H9 (cell line): ENCODE measurements around the gene MEF2C. TPM values are rescaled to one million over a fixed set of nuclear protein-coding genes. Genes with fewer than 3 reads are reported as not detected.
A peak's percentile ranks its signal among the peaks of the same experiment; 100 is the strongest.

Experiments used
- DNase-seq: peaks from one replicate; pipeline ENCODE4 v3.0.0-alpha.2; 2017
- H2AFZ ChIP-seq: one replicate; pipeline ENCODE4 v1.6.1; 2013; ENCODE audit warnings: mild to moderate bottlenecking, low read length, control low read depth, moderate library complexity
- H2AK5ac ChIP-seq: 2 replicates; pipeline ENCODE4 v1.6.1; 2013; ENCODE audit warnings: low read length, control low read depth, mixed read lengths; ENCODE audit not compliant: insufficient read length
- H2BK120ac ChIP-seq: one replicate; pipeline ENCODE4 v1.6.1; 2013; ENCODE audit warnings: low read depth, mild to moderate bottlenecking, low read length, control low read depth, inconsistent platforms; ENCODE audit not compliant: poor library complexity, severe bottlenecking
- H2BK12ac ChIP-seq: 2 replicates; pipeline ENCODE4 v1.6.1; 2013; ENCODE audit warnings: low read length, control low read depth, mixed read lengths, low read depth; ENCODE audit not compliant: insufficient read length
- H2BK15ac ChIP-seq: 2 replicates; pipeline ENCODE4 v1.6.1; 2013; ENCODE audit warnings: low read depth, low read length, control low read depth
- H2BK20ac ChIP-seq: one replicate; pipeline ENCODE4 v1.6.1; 2013; ENCODE audit warnings: low read depth, mild to moderate bottlenecking, low read length, control low read depth, inconsistent platforms; ENCODE audit not compliant: poor library complexity, severe bottlenecking
- H2BK5ac ChIP-seq: 2 replicates; pipeline ENCODE4 v1.6.1; 2013; ENCODE audit warnings: low read length, control low read depth, mixed read lengths; ENCODE audit not compliant: insufficient read length
- H3K14ac ChIP-seq: 2 replicates; pipeline ENCODE4 v1.6.1; 2013; ENCODE audit warnings: low read length, control low read depth; ENCODE audit not compliant: insufficient read depth
- H3K18ac ChIP-seq: 2 replicates; pipeline ENCODE4 v1.6.1; 2013; ENCODE audit warnings: low read depth, mild to moderate bottlenecking, mixed read lengths, low read length, control low read depth; ENCODE audit not compliant: insufficient read length
- H3K23ac ChIP-seq: 2 replicates; pipeline ENCODE4 v1.6.1; 2013; ENCODE audit warnings: low read length, control low read depth, mixed read lengths, low read depth; ENCODE audit not compliant: insufficient read length
- H3K23me2 ChIP-seq: 2 replicates; pipeline ENCODE4 v1.6.1; 2013; ENCODE audit warnings: low read depth, mild to moderate bottlenecking, mixed read lengths, low read length, control low read depth; ENCODE audit not compliant: insufficient read length, poor library complexity, severe bottlenecking
- H3K27ac ChIP-seq: 2 replicates; pipeline ENCODE4 v1.5.1; 2013; ENCODE audit warnings: low read length, control low read depth, mixed read lengths, low read depth; ENCODE audit not compliant: insufficient read length
- H3K27me3 ChIP-seq: 2 replicates; pipeline ENCODE4 v1.6.1; 2013; ENCODE audit warnings: low read length, control low read depth, inconsistent platforms; ENCODE audit not compliant: insufficient read depth
- H3K4ac ChIP-seq: 2 replicates; pipeline ENCODE4 v1.6.1; 2013; ENCODE audit warnings: low read depth, mild to moderate bottlenecking, control low read depth, inconsistent platforms, low read length, moderate library complexity
- H3K4me1 ChIP-seq: 2 replicates; pipeline ENCODE4 v1.6.1; 2013; ENCODE audit warnings: low read length, control low read depth, inconsistent platforms; ENCODE audit not compliant: insufficient read depth
- H3K4me2 ChIP-seq: 2 replicates; pipeline ENCODE4 v1.6.1; 2013; ENCODE audit warnings: low read length, control low read depth, mixed read lengths; ENCODE audit not compliant: insufficient read length, insufficient read depth
- H3K56ac ChIP-seq: 2 replicates; pipeline ENCODE4 v1.6.1; 2013; ENCODE audit warnings: low read depth, mild to moderate bottlenecking, mixed read lengths, low read length, control low read depth; ENCODE audit not compliant: insufficient read length
- H3K79me1 ChIP-seq: 2 replicates; pipeline ENCODE4 v1.6.1; 2013; ENCODE audit warnings: low read depth, mild to moderate bottlenecking, moderate library complexity, low read length, control low read depth, inconsistent platforms; ENCODE audit not compliant: insufficient read depth, poor library complexity, severe bottlenecking
- H3K79me2 ChIP-seq: 2 replicates; pipeline ENCODE4 v1.6.1; 2013; ENCODE audit warnings: low read length, control low read depth, inconsistent platforms; ENCODE audit not compliant: insufficient read depth
- H3K9ac ChIP-seq: 2 replicates; pipeline ENCODE4 v1.6.1; 2013; ENCODE audit warnings: low read length, control low read depth, mixed read lengths; ENCODE audit not compliant: insufficient read length; ENCODE audit errors: extremely low read depth
- H3K9me3 ChIP-seq: one replicate; pipeline ENCODE4 v1.6.1; 2013; ENCODE audit warnings: low read depth, low read length, inconsistent platforms; ENCODE audit not compliant: control insufficient read depth
- H3T11ph ChIP-seq: one replicate; pipeline ENCODE4 v1.6.1; 2013; ENCODE audit warnings: mild to moderate bottlenecking, low read length, control low read depth, inconsistent platforms
- H4K20me1 ChIP-seq: one replicate; pipeline ENCODE4 v1.6.1; 2013; ENCODE audit not compliant: control insufficient read depth, insufficient read length, insufficient read depth
- H4K5ac ChIP-seq: 2 replicates; pipeline ENCODE4 v1.6.1; 2013; ENCODE audit warnings: low read depth, mild to moderate bottlenecking, mixed read lengths, low read length, control low read depth; ENCODE audit not compliant: insufficient read length
- H4K8ac ChIP-seq: replicated peaks from 2 replicates; pipeline ENCODE4 v1.6.1; 2013; ENCODE audit warnings: low read length, control low read depth, mixed read lengths, low read depth; ENCODE audit not compliant: insufficient read length
- H4K91ac ChIP-seq: 2 replicates; pipeline ENCODE4 v1.6.1; 2013; ENCODE audit warnings: low read depth, mild to moderate bottlenecking, moderate library complexity, mixed read lengths, low read length, control low read depth; ENCODE audit not compliant: insufficient read length
- H3K27ac Mint-ChIP-seq, 3 experiments: 2 replicates in 2 of 3; 3 replicates in 1 of 3; pipeline ENCODE4 v1.8.0; 2020 to 2021; ENCODE audit warnings: mixed read lengths in 3 of 3, mild to moderate bottlenecking in 1 of 3, moderate library complexity in 1 of 3
- H3K27me3 Mint-ChIP-seq: 2 replicates; pipeline ENCODE4 v1.8.0; 2021; ENCODE audit warnings: low read depth, mild to moderate bottlenecking, moderate library complexity, mixed read lengths
- H3K36me3 Mint-ChIP-seq, 3 experiments: 2 replicates in 2 of 3; 3 replicates in 1 of 3; pipeline ENCODE4 v1.8.0; 2020 to 2021; ENCODE audit warnings: low read depth in 3 of 3, mixed read lengths in 3 of 3; ENCODE audit not compliant: insufficient read depth in 1 of 3
- H3K4me1 Mint-ChIP-seq, 2 experiments: 2 replicates each; pipeline ENCODE4 v1.8.0; 2020; ENCODE audit warnings: mixed read lengths in 2 of 2
- H3K4me3 Mint-ChIP-seq, 2 experiments: 2 replicates in 1 of 2; 3 replicates in 1 of 2; pipeline ENCODE4 v1.8.0; 2020 to 2021; ENCODE audit warnings: mild to moderate bottlenecking in 2 of 2, mixed read lengths in 2 of 2, moderate library complexity in 1 of 2
- H3K9me3 Mint-ChIP-seq, 2 experiments: 2 replicates in 1 of 2; 3 replicates in 1 of 2; pipeline ENCODE4 v1.8.0; 2020; ENCODE audit warnings: mild to moderate bottlenecking in 2 of 2, mixed read lengths in 2 of 2, moderate library complexity in 1 of 2
- CTCF ChIP-seq: fragments of 200-600 bp; sonication (generic); conservative IDR thresholded peaks from 3 replicates; pipeline ENCODE4 v1.8.0; 2021; ENCODE audit warnings: antibody characterized with exemption, mild to moderate bottlenecking
- WGBS: extraction: QIAGEN DNeasy Blood & Tissue Kit; methylation state at CpG from one replicate; pipeline ENCODE4 v1.1.7; 2013; ENCODE audit warnings: missing lambda C conversion rate, low lambda C conversion rate, mixed read lengths; ENCODE audit not compliant: insufficient read length; ENCODE audit errors: extremely low coverage; 5-methylcytosine and 5-hydroxymethylcytosine counted together
- total RNA-seq: library from RNA; stranded (reverse); gene quantifications from 2 replicates; pipeline ENCODE4 v1.2.1, GENCODE V29; 2021

The MEF2C gene
- total RNA-seq, 1 experiment from 2014 or later = 0.11 TPM

DNA sequence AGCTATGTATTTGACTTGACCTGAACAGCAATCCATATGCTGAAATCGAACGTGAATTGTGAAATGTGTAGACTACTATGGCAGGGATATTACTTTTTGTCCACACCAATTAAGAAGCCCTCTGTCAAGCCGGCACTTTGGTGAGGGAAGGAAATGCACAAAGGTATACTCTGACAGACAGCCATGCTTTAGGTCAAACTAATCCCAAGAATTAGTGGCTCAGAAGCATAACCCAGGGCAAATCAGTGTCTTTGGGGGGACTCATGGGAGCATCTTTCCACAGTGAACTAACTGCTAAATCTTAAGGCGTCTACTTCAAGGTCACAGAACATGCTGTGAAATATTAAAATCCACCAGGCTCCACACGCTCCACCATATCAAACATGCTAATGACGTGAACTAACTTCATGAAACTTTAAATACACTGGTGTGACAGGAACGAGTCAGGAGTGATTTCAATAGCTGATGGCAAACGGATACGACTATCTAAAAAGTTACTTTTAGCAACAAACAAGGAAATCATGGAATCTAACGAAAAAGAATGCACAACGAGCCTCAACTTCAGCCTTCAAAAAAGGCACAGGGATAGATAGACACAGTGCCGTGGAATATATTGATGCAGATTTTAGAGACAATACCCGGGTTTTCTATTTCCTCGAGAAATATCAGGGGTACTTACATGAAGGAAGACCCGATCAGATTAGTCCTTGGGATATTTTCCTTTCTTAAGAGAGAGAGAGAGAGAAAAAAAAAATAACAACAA is 527 bp downstream of the MEF2C start:
- no peak for DNase-seq
- no CpG with 5 or more reads among the region's 15 CpGs for WGBS
- Histone ChIP-seq H2BK5ac (no peak overlapping the region), H4K91ac (no peak overlapping the region), H2AFZ (peak overlapping the region; percentile 94), H3K14ac (no peak overlapping the region), H3K4me2 (peak overlapping the region; percentile 81), H3K23ac (no peak overlapping the region), H2BK12ac (no peak overlapping the region), H4K20me1 (no peaks in the 10 kb centered on the region), H3T11ph (no peak overlapping the region), H3K18ac (no peak overlapping the region), H3K56ac (no peak overlapping the region), H4K5ac (no peak overlapping the region), H3K27ac (no peak overlapping the region), H3K23me2 (peaks cover 21% of the 10 kb centered on the region), H2BK20ac (no peak overlapping the region), H3K4me1 (no peaks in the 10 kb centered on the region; the same call in none of the 2 replicates), H3K27me3 (peaks cover 4% of the 10 kb centered on the region; the same call in 1 of the 2 replicates), H3K79me2 (no peaks in the 10 kb centered on the region), H3K9me3 (no peaks in the 10 kb centered on the region), H3K4ac (no peak overlapping the region), H3K9ac (no peak overlapping the region), H2AK5ac (no peak overlapping the region), H2BK15ac (no peak overlapping the region), H3K79me1 (no peaks in the 10 kb centered on the region), H4K8ac (no peak overlapping the region), H2BK120ac (no peak overlapping the region)
- no peak overlapping the region for H3K27ac Mint-ChIP-seq
- peak overlapping the region; percentile 79 to 94 for H3K4me3 Mint-ChIP-seq
- H3K9me3 Mint-ChIP-seq = no peaks in the 10 kb centered on the region
- peaks cover 61% of the 10 kb centered on the region for H3K27me3 Mint-ChIP-seq
- no peak for TF ChIP-seq CTCF
- H3K4me1 Mint-ChIP-seq = peaks cover 13 to 24% of the 10 kb centered on the region in 2 experiments
- no peaks in the 10 kb centered on the region for H3K36me3 Mint-ChIP-seq
